Trophoblast cell (in vitro differentiated cells and primary cell): ENCODE results near the gene FASTKD3.

ENCODE experiments used
- DNase-seq, 2 donors: peaks; one replicate each; pipeline ENCODE4 v3.0.0-alpha.2; 2016
- H2AFZ ChIP-seq: 2 replicates; pipeline ENCODE4 v1.6.1; 2013; ENCODE audit warnings: low read length, moderate library complexity, mild to moderate bottlenecking; ENCODE audit not compliant: insufficient read depth, poor library complexity
- H2AK5ac ChIP-seq: 2 replicates; pipeline ENCODE4 v1.6.1; 2013; ENCODE audit warnings: mild to moderate bottlenecking, low read length
- H2BK120ac ChIP-seq: 2 replicates; pipeline ENCODE4 v1.6.1; 2013; ENCODE audit warnings: low read length, mild to moderate bottlenecking, moderate library complexity; ENCODE audit not compliant: insufficient read depth, poor library complexity
- H2BK12ac ChIP-seq: 2 replicates; pipeline ENCODE4 v1.6.1; 2013; ENCODE audit warnings: mild to moderate bottlenecking, low read length, moderate library complexity
- H2BK5ac ChIP-seq: 2 replicates; pipeline ENCODE4 v1.6.1; 2013; ENCODE audit warnings: low read length, low read depth, moderate library complexity, mild to moderate bottlenecking; ENCODE audit not compliant: poor library complexity
- H3K14ac ChIP-seq: 2 replicates; pipeline ENCODE4 v1.6.1; 2013; ENCODE audit warnings: mild to moderate bottlenecking, low read length
- H3K18ac ChIP-seq: 2 replicates; pipeline ENCODE4 v1.6.1; 2013; ENCODE audit warnings: mild to moderate bottlenecking, low read length
- H3K23ac ChIP-seq: 2 replicates; pipeline ENCODE4 v1.6.1; 2013; ENCODE audit warnings: low read length
- H3K27ac ChIP-seq: 2 replicates; pipeline ENCODE4 v1.5.1; 2013; ENCODE audit warnings: low read depth, mild to moderate bottlenecking, inconsistent platforms, low read length, moderate library complexity
- H3K27me3 ChIP-seq: 2 replicates; pipeline ENCODE4 v1.6.1; 2013; ENCODE audit warnings: inconsistent platforms, mild to moderate bottlenecking, low read length, moderate library complexity; ENCODE audit not compliant: insufficient read depth
- H3K36me3 ChIP-seq, 2 experiments: 1 replicate in 1 of 2; 2 replicates in 1 of 2; pipeline ENCODE4 v1.6.1; 2013; ENCODE audit warnings: low read length in 2 of 2, mild to moderate bottlenecking in 2 of 2, moderate library complexity in 1 of 2; ENCODE audit not compliant: insufficient read depth in 2 of 2, control insufficient read depth in 1 of 2
- H3K4ac ChIP-seq: 2 replicates; pipeline ENCODE4 v1.6.1; 2013; ENCODE audit warnings: low read depth, mild to moderate bottlenecking, low read length, moderate library complexity
- H3K4me1 ChIP-seq, 2 experiments: 1 replicate in 1 of 2; 2 replicates in 1 of 2; pipeline ENCODE4 v1.6.1; 2013; ENCODE audit warnings: low read length in 2 of 2, mild to moderate bottlenecking in 2 of 2, moderate library complexity in 1 of 2; ENCODE audit not compliant: insufficient read depth in 2 of 2, control insufficient read depth in 1 of 2
- H3K4me2 ChIP-seq: 2 replicates; pipeline ENCODE4 v1.6.1; 2013; ENCODE audit warnings: inconsistent platforms, mild to moderate bottlenecking, low read length, moderate library complexity
- H3K4me3 ChIP-seq: 2 replicates; pipeline ENCODE4 v1.5.1; 2013; ENCODE audit warnings: mild to moderate bottlenecking, low read depth, low read length, inconsistent platforms
- H3K79me1 ChIP-seq: one replicate; pipeline ENCODE4 v1.6.1; 2013; ENCODE audit warnings: low read length
- H3K79me2 ChIP-seq: 2 replicates; pipeline ENCODE4 v1.6.1; 2013; ENCODE audit warnings: low read length, mild to moderate bottlenecking; ENCODE audit not compliant: control insufficient read depth, insufficient read depth, poor library complexity
- H3K9ac ChIP-seq: 2 replicates; pipeline ENCODE4 v1.6.1; 2013; ENCODE audit warnings: mild to moderate bottlenecking, low read length
- H3K9me3 ChIP-seq: 2 replicates; pipeline ENCODE4 v1.6.1; 2013; ENCODE audit warnings: low read depth, mild to moderate bottlenecking, control low read depth, inconsistent platforms, low read length; ENCODE audit not compliant: insufficient read depth
- H4K12ac ChIP-seq: 2 replicates; pipeline ENCODE4 v1.6.1; 2013; ENCODE audit warnings: low read depth, mild to moderate bottlenecking, low read length, moderate library complexity
- H4K8ac ChIP-seq: 2 replicates; pipeline ENCODE4 v1.6.1; 2013; ENCODE audit warnings: low read depth, mild to moderate bottlenecking, low read length, moderate library complexity
- H4K91ac ChIP-seq: one replicate; pipeline ENCODE4 v1.6.1; 2013; ENCODE audit warnings: low read depth, mild to moderate bottlenecking, low read length, moderate library complexity
- WGBS: extraction: QIAGEN DNeasy Blood & Tissue Kit; methylation state at CpG from one replicate; pipeline ENCODE4 v1.1.7; 2013; ENCODE audit warnings: missing lambda C conversion rate; ENCODE audit not compliant: insufficient read length, insufficient coverage; ENCODE audit errors: extremely low coverage; 5-methylcytosine and 5-hydroxymethylcytosine counted together

The FASTKD3 gene

GRCh38 chr5:7894439-7894838 lies 25.6 kb upstream of the FASTKD3 start:
- Histone ChIP-seq H3K79me2 (no peaks in the 10 kb centered on the region), H2AFZ (no peak overlapping the region), H3K9ac (no peak overlapping the region), H3K14ac (no peak overlapping the region), H3K4me1 (no peaks in the 10 kb centered on the region), H3K18ac (no peak overlapping the region), H2BK12ac (no peak overlapping the region), H2BK5ac (no peak overlapping the region), H3K4ac (no peak overlapping the region), H3K4me3 (no peak overlapping the region), H2BK120ac (no peak overlapping the region), H4K91ac (no peak overlapping the region), H3K27ac (no peak overlapping the region), H3K27me3 (no peaks in the 10 kb centered on the region), H4K8ac (no peak overlapping the region), H3K79me1 (no peaks in the 10 kb centered on the region), H4K12ac (no peak overlapping the region), H3K23ac (no peak overlapping the region), H2AK5ac (no peak overlapping the region), H3K36me3 (peaks cover 20 to 33% of the 10 kb centered on the region in 2 experiments), H3K9me3 (no peaks in the 10 kb centered on the region), H3K4me2 (no peak overlapping the region)
- no CpG with 5 or more reads among the region's 5 CpGs for WGBS
- DNase-seq: no peak

- Histone ChIP-seq H3K9ac (no peak overlapping the region), H3K23ac (no peak overlapping the region), H3K27me3 (no peaks in the 10 kb centered on the region), H3K18ac (no peak overlapping the region), H2AK5ac (no peak overlapping the region), H3K27ac (no peak overlapping the region), H3K14ac (no peak overlapping the region), H3K79me2 (no peaks in the 10 kb centered on the region), H2BK5ac (no peak overlapping the region), H3K9me3 (no peaks in the 10 kb centered on the region), H2BK12ac (no peak overlapping the region), H3K4me2 (no peak overlapping the region), H2AFZ (no peak overlapping the region), H3K36me3 (peaks cover 16 to 24% of the 10 kb centered on the region in 2 experiments), H3K4ac (no peak overlapping the region), H2BK120ac (no peak overlapping the region), H3K4me3 (no peak overlapping the region), H4K91ac (no peak overlapping the region), H3K79me1 (no peaks in the 10 kb centered on the region), H3K4me1 (no peaks in the 10 kb centered on the region), H4K8ac (no peak overlapping the region), H4K12ac (no peak overlapping the region)
- DNase-seq: no peak
- WGBS: no CpG with 5 or more reads among the region's 9 CpGs
Measured at GRCh38 chr5:7888901-7889300, 20.1 kb upstream of the FASTKD3 start.

GRCh38 chr5:7886849-7887475 lies 18.1 kb upstream of the FASTKD3 start:
- Histone ChIP-seq H4K12ac (no peak overlapping the region), H3K4me1 (no peaks in the 10 kb centered on the region), H2BK12ac (no peak overlapping the region), H4K8ac (no peak overlapping the region), H3K14ac (no peak overlapping the region), H3K79me1 (no peaks in the 10 kb centered on the region), H4K91ac (no peak overlapping the region), H2AFZ (no peak overlapping the region), H3K27ac (no peak overlapping the region), H3K4ac (no peak overlapping the region), H3K23ac (no peak overlapping the region), H3K9ac (no peak overlapping the region), H3K4me3 (no peak overlapping the region), H3K36me3 (peaks cover 18 to 33% of the 10 kb centered on the region in 2 experiments), H3K79me2 (no peaks in the 10 kb centered on the region), H3K18ac (no peak overlapping the region), H3K27me3 (no peaks in the 10 kb centered on the region), H2BK120ac (no peak overlapping the region), H3K9me3 (no peaks in the 10 kb centered on the region), H2AK5ac (no peak overlapping the region), H2BK5ac (no peak overlapping the region), H3K4me2 (no peak overlapping the region)
- peak in 1 of 2 donors; percentile 62 for DNase-seq
- WGBS: no CpG with 5 or more reads among the region's 7 CpGs

GRCh38 chr5:7884491-7885267 lies 15.8 kb upstream of the FASTKD3 start:
- Histone ChIP-seq H4K91ac (no peak overlapping the region), H4K8ac (no peak overlapping the region), H3K4ac (no peak overlapping the region), H3K36me3 (peaks cover 22 to 44% of the 10 kb centered on the region in 2 experiments), H3K23ac (no peak overlapping the region), H2BK12ac (no peak overlapping the region), H3K18ac (no peak overlapping the region), H2BK5ac (no peak overlapping the region), H3K27me3 (no peaks in the 10 kb centered on the region), H4K12ac (no peak overlapping the region), H3K14ac (no peak overlapping the region), H3K79me1 (no peaks in the 10 kb centered on the region), H3K9me3 (no peaks in the 10 kb centered on the region), H3K9ac (no peak overlapping the region), H3K79me2 (no peaks in the 10 kb centered on the region), H3K4me2 (no peak overlapping the region), H3K4me1 (no peaks in the 10 kb centered on the region), H2AFZ (no peak overlapping the region), H3K27ac (no peak overlapping the region), H2BK120ac (no peak overlapping the region), H3K4me3 (no peak overlapping the region), H2AK5ac (no peak overlapping the region)
- no CpG with 5 or more reads among the region's 5 CpGs for WGBS
- no peak for DNase-seq
